Measurements from ENCODE around the gene KIF15. TPM values are rescaled to one million over a fixed set of nuclear protein-coding genes. Genes with fewer than 3 reads are reported as not detected.

The KIF15 gene
- total RNA-seq, 4 donors from 2014 or later, result 0.15 to 1.8 (median 0.33) TPM; not detected in 1

DNA sequence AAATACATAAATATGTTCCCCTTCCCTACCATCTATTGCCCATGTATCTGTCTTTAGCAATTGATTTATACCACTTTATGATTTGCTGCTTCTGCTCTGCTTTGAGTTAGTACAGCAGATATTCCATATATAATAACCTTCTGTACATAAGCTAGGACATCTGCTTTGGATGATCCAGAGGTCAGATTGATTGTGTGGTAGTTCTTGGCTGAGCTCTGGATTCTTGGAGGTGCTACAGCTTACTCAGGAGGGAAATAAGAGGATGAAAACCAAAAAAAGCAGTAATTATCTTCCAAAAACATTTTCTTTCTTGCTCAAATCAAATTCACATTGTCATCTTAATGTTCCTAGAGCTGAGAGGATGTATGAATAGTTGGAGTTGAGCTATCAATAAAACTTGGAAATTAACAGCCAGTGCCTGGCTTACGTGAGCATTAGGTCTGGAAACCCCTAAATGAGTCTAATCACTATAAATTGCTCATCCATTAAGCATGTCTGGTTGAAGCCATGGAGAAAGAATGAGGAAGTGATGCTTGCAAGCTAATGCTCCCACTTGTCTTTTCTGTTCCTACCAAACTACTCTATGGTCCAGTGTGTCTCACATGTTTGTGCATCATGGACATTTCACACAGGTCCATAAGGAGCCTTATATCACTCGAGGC, 63.8 kb downstream of the KIF15 start:
- 93 to 96% methylated on average over 2 of the region's 2 CpGs for WGBS, 2 donors
- no peaks in the 10 kb centered on the region for H3K36me3 ChIP-seq
- H3K27me3 ChIP-seq, result no peaks in the 10 kb centered on the region
- no peak for TF ChIP-seq POLR2A (IDR thresholded peaks at IDR 0.05)
- TF ChIP-seq, protein P1, sequence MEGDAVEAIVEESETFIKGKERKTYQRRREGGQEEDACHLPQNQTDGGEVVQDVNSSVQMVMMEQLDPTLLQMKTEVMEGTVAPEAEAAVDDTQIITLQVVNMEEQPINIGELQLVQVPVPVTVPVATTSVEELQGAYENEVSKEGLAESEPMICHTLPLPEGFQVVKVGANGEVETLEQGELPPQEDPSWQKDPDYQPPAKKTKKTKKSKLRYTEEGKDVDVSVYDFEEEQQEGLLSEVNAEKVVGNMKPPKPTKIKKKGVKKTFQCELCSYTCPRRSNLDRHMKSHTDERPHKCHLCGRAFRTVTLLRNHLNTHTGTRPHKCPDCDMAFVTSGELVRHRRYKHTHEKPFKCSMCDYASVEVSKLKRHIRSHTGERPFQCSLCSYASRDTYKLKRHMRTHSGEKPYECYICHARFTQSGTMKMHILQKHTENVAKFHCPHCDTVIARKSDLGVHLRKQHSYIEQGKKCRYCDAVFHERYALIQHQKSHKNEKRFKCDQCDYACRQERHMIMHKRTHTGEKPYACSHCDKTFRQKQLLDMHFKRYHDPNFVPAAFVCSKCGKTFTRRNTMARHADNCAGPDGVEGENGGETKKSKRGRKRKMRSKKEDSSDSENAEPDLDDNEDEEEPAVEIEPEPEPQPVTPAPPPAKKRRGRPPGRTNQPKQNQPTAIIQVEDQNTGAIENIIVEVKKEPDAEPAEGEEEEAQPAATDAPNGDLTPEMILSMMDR (IDR thresholded peaks at IDR 0.05), result no peak
- intact Hi-C loops (cut with DNase I), result no loop called here
- no peak overlapping the region for H3K27ac ChIP-seq
- no peaks in the 10 kb centered on the region for H3K9me3 ChIP-seq
- DNase-seq, result no peak
- no peak overlapping the region for H3K4me3 ChIP-seq (replicated peaks in 1 of 3)
- H3K4me1 ChIP-seq, result no peaks in the 10 kb centered on the region

DNA sequence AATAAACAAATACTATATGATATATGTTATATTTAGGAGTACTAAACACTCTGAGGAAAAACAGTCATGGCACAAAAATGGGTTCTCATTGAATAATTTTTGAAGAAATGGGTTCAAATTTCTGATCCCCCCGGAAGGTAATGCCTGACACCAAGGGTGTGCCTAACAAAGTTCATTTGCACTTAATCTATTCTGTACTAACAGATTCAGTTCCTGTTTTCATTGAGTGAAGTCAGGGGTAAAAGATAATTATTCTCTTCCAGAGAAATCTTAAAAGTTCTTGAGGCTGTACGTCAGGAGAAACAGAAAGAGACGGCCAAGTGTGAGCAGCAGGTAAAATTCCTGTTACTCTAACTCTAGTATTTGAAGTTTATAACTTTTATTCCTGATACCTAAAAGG, 65.6 kb downstream of the KIF15 start:
- TF ChIP-seq POLR2A (IDR thresholded peaks at IDR 0.05), result no peak
- TF ChIP-seq, protein P1 (IDR thresholded peaks at IDR 0.05), result no peak
- Histone ChIP-seq H3K27ac (no peak overlapping the region), H3K4me3 (replicated peaks in 1 of 3) (no peak overlapping the region), H3K9me3 (no peaks in the 10 kb centered on the region), H3K4me1 (no peaks in the 10 kb centered on the region), H3K27me3 (no peaks in the 10 kb centered on the region), H3K36me3 (no peaks in the 10 kb centered on the region)
- intact Hi-C loops (cut with DNase I), result no loop called here
- DNase-seq, result no peak
- 90 to 94% methylated on average over 3 of the region's 3 CpGs for WGBS, 2 donors

DNA sequence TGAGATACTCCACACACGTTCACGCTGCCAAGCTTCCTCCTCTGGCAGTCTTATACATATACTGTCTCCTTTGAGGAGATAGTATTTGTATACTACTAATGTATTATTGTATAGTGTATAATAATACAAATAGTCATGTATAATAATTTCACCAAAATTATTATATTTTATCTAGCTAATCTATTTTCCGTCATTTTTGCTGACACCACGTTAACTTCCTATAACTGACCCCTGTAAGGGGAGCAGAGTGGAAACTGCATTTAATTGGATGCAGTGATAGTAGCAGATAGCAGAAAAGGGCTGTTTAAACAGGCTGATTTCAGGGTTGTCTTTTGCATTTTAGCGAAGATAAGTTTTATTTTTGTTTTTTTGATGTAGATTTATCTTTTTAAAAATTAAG, 69.6 kb downstream of the KIF15 start:
- Histone ChIP-seq H3K27ac (no peak overlapping the region), H3K4me3 (replicated peaks in 1 of 3) (no peak overlapping the region), H3K4me1 (no peaks in the 10 kb centered on the region), H3K27me3 (no peaks in the 10 kb centered on the region), H3K36me3 (no peaks in the 10 kb centered on the region), H3K9me3 (no peaks in the 10 kb centered on the region)
- TF ChIP-seq POLR2A (IDR thresholded peaks at IDR 0.05), result no peak
- DNase-seq, result no peak
- intact Hi-C loops (cut with DNase I), result no loop called here
- 91 to 94% methylated on average over 5 of the region's 5 CpGs for WGBS, 2 donors

DNA sequence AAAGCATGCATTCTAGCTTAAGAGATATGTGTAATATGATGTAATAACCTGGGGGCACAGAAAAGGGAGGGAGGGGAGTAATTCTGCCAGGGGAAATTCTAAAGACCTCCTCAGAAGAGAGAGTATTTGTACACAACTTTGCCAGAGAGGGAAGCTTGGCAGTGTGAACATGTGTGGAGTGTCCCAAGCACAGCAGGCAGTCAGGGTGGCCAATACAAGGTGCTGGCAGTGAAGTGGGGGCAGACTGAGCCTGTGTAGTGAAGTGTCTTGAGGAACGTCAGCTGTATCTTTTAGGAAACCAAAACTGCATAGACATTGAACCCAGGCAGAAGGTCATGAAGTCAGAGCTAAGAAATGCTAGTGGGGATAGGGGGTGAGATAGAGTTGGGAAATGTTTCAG, 70.4 kb downstream of the KIF15 start:
- Histone ChIP-seq H3K27me3 (no peaks in the 10 kb centered on the region), H3K27ac (no peak overlapping the region), H3K4me1 (no peaks in the 10 kb centered on the region), H3K4me3 (replicated peaks in 1 of 3) (no peak overlapping the region), H3K9me3 (no peaks in the 10 kb centered on the region), H3K36me3 (no peaks in the 10 kb centered on the region)
- intact Hi-C loops (cut with DNase I), result no loop called here
- DNase-seq, result no peak
- 88 to 97% methylated on average over 1 of the region's 1 CpG for WGBS, 2 donors
- TF ChIP-seq, protein P1 (IDR thresholded peaks at IDR 0.05), result no peak
- no peak for TF ChIP-seq POLR2A (IDR thresholded peaks at IDR 0.05)

DNA sequence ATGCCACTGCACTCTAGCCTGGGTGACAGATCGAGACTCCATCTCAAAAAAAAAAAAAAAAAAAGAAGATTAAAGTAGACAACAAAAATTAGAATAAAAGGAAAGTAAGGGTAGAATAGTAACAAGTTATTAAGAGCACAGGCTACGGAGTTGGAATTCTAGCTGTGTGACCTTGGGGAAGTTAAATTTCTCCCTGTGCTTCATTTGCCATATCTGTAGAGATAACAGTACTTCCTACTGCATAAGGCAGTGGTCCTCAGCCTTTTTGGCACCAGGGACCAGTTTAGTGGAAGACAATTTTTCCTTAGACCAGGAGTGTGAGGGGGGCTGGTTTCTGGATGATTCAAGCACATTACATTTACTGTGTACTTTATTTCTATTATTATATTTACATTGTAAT, 71.4 kb downstream of the KIF15 start:
- no peak for DNase-seq
- intact Hi-C loops (cut with DNase I), result no loop called here
- H3K4me1 ChIP-seq, result no peaks in the 10 kb centered on the region
- H3K9me3 ChIP-seq, result no peaks in the 10 kb centered on the region
- no peak overlapping the region for H3K27ac ChIP-seq
- WGBS, 2 donors, result 100% methylated on average over 2 of the region's 2 CpGs
- H3K27me3 ChIP-seq, result no peaks in the 10 kb centered on the region
- no peak for TF ChIP-seq POLR2A (IDR thresholded peaks at IDR 0.05)
- TF ChIP-seq, protein P1 (IDR thresholded peaks at IDR 0.05), result no peak
- no peak overlapping the region for H3K4me3 ChIP-seq (replicated peaks in 1 of 3)
- no peaks in the 10 kb centered on the region for H3K36me3 ChIP-seq

Measured in thyroid gland (tissue), 4 donors.